ENCODE measurements around the gene PCSK1N. TPM values are rescaled to one million over a fixed set of nuclear protein-coding genes. Genes with fewer than 3 reads are reported as not detected.

PCSK1N gene
- total RNA-seq, 1 experiment from 2014 or later: 0.22 TPM

DNA sequence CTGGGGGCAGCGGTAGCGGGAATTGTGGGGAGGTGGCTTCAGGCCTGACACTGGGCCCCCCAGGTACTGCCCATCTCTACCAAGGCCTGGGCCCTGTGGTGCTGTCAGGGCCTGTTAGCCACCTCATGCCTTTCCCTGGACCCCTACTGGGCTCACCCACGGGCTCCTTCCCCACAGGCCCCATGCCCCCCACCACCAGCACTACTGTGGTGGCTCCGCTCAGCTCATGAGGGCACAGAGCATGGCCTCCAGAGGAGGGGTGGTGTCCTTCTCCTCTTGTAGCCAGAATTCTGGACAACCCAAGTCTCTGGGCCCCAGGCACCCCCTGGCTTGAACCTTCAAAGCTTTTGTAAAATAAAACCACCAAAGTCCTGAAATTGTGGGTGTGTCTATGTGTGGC, 41.5 kb downstream of the PCSK1N start:
- H2AFZ ChIP-seq (ENCODE audit: low read depth, low read length, poor library complexity, severe bottlenecking): no peak overlapping the region
- no TSS peak for BruUV-seq (replicated peaks)
- no peaks in the 10 kb centered on the region for H3K27me3 ChIP-seq (ENCODE audit: insufficient read depth, low read length)
- H3K27ac ChIP-seq (ENCODE audit: low read depth, low read length): no peak overlapping the region
- ChIA-PET POLR2A (no interaction called here), RAD21 (ENCODE audit: low non-redundant PET in 1 of 2, low total read pairs in 2 of 2, uncharacterized antibody in 2 of 2, unreplicated experiment in 2 of 2) (no interaction called here), CTCF (no interaction called here)
- H3K9me2 ChIP-seq (ENCODE audit: insufficient read depth): no peaks in the 10 kb centered on the region
- no peak overlapping the region for H3K9ac ChIP-seq (ENCODE audit: low read length)
- intact Hi-C loops (cut with micrococcal nuclease): no loop called here
- no peaks in the 10 kb centered on the region for H3K79me2 ChIP-seq (ENCODE audit: insufficient read depth, low read length)
- H3K4me3 ChIP-seq (replicated peaks in 1 of 2; ENCODE audit: low read depth in 1 of 2, low read length in 2 of 2): no peak overlapping the region
- H3K36me3 ChIP-seq (ENCODE audit: control insufficient read depth in 1 of 2, insufficient read depth in 2 of 2, low read length in 2 of 2): no peaks in the 10 kb centered on the region
- peaks cover 11 to 19% of the 10 kb centered on the region in 2 experiments for H3K4me1 ChIP-seq (ENCODE audit: control insufficient read depth in 1 of 2, insufficient read depth in 2 of 2, low read length in 2 of 2)
- H4K20me1 ChIP-seq (ENCODE audit: insufficient read depth): no peaks in the 10 kb centered on the region
- TF ChIP-seq EZH2phosphoT487 (IDR thresholded peaks at IDR 0.05; ENCODE audit: borderline replicate concordance) (no peak), JUND (IDR thresholded peaks at IDR 0.05) (no peak), TCF7L2 (IDR thresholded peaks at IDR 0.05; ENCODE audit: borderline replicate concordance, extremely low read depth, insufficient read depth, insufficient read length) (no peak), POLR2AphosphoS5 (IDR thresholded peaks at IDR 0.05; ENCODE audit: low read depth, low read length) (no peak), RAD21 (IDR thresholded peaks at IDR 0.05; ENCODE audit: low read depth) (no peak), EZH2 (IDR thresholded peaks at IDR 0.05) (no peak), SIN3A (IDR thresholded peaks at IDR 0.05; ENCODE audit: low read depth) (no peak), CEBPB (IDR thresholded peaks at IDR 0.05; ENCODE audit: low read depth) (no peak), ZFX (IDR thresholded peaks at IDR 0.05) (no peak), ZNF274 (IDR thresholded peaks at IDR 0.05; ENCODE audit: low read depth, low read length) (no peak), EGR1 (IDR thresholded peaks at IDR 0.05; ENCODE audit: low read depth) (no peak), ELF1 (IDR thresholded peaks at IDR 0.05; ENCODE audit: borderline replicate concordance, low read depth) (no peak), CBX3 (IDR thresholded peaks at IDR 0.05; ENCODE audit: low read depth) (no peak)
- TF ChIP-seq, protein P1, sequence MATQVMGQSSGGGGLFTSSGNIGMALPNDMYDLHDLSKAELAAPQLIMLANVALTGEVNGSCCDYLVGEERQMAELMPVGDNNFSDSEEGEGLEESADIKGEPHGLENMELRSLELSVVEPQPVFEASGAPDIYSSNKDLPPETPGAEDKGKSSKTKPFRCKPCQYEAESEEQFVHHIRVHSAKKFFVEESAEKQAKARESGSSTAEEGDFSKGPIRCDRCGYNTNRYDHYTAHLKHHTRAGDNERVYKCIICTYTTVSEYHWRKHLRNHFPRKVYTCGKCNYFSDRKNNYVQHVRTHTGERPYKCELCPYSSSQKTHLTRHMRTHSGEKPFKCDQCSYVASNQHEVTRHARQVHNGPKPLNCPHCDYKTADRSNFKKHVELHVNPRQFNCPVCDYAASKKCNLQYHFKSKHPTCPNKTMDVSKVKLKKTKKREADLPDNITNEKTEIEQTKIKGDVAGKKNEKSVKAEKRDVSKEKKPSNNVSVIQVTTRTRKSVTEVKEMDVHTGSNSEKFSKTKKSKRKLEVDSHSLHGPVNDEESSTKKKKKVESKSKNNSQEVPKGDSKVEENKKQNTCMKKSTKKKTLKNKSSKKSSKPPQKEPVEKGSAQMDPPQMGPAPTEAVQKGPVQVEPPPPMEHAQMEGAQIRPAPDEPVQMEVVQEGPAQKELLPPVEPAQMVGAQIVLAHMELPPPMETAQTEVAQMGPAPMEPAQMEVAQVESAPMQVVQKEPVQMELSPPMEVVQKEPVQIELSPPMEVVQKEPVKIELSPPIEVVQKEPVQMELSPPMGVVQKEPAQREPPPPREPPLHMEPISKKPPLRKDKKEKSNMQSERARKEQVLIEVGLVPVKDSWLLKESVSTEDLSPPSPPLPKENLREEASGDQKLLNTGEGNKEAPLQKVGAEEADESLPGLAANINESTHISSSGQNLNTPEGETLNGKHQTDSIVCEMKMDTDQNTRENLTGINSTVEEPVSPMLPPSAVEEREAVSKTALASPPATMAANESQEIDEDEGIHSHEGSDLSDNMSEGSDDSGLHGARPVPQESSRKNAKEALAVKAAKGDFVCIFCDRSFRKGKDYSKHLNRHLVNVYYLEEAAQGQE (IDR thresholded peaks at IDR 0.05; ENCODE audit: low read depth): no peak
- TF ChIP-seq, protein P2, sequence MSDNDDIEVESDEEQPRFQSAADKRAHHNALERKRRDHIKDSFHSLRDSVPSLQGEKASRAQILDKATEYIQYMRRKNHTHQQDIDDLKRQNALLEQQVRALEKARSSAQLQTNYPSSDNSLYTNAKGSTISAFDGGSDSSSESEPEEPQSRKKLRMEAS (IDR thresholded peaks at IDR 0.05): no peak
- DNase-seq (ENCODE audit: low read depth, low spot score) (no peak), ATAC-seq (no peak)
- H3K4me2 ChIP-seq (ENCODE audit: low read length): no peak overlapping the region
- H3K9me3 ChIP-seq (ENCODE audit: control insufficient read depth in 1 of 2, insufficient read depth in 1 of 2, low read depth in 1 of 2, low read length in 2 of 2): no peaks in the 10 kb centered on the region

Measured in HCT116 (cell line).